K562 (cell line): ENCODE data around the gene GPS2. TPM values are rescaled to one million over a fixed set of nuclear protein-coding genes. Genes with fewer than 3 reads are reported as not detected.

Experiments
- ATAC-seq: fragments of 200-7000 bp; cut with Tn5 transposase; 3 replicates; pipeline ENCODE4 v1.9.1; 2020; ENCODE audit warnings: moderate library complexity
- BruUV-seq: library from RNA; stranded (reverse); fragments of 400-500 nt; replicated peaks from 2 replicates; lab custom pipeline; 2021; lab: Mats Ljungman, UMichigan
- CTCF ChIA-PET: fragments of 300-600 bp; formaldehyde crosslinking; extraction: SDS; loops from one replicate; lab custom pipeline; 2021; ENCODE audit warnings: low intra/inter-chr PET ratio; lab: Yijun Ruan, JAX
- POLR2A ChIA-PET: fragments of 300-600, 350-650 bp; sonication (Branson Sonifier 250); formaldehyde crosslinking; extraction: SDS; loops from one replicate; lab custom pipeline; 2021; ENCODE audit warnings: antibody characterized with exemption, inconsistent platforms; lab: Yijun Ruan, JAX
- DNase-seq, 4 experiments: peaks; one replicate each; pipeline versions ENCODE4 v3.0.0 to v3.0.0-alpha.2; 2011 to 2018; ENCODE audit warnings: low spot score in 3 of 4, mixed read lengths in 3 of 4; ENCODE audit errors: extremely low read depth in 1 of 4
- FAIRE-seq: peaks from 2 replicates; lab custom pipeline; 2011; peaks lifted over from hg19 to GRCh38; lab: Jason Lieb, UNC
- H2AFZ ChIP-seq: 2 replicates; pipeline ENCODE4 v1.6.0; 2011; ENCODE audit warnings: low read depth, low read length, control low read depth, inconsistent platforms
- H3K27ac ChIP-seq: fragments of 200-600 bp; 3 replicates; pipeline ENCODE4 v1.8.0; 2011; ENCODE audit warnings: low read depth, mild to moderate bottlenecking, control low read depth, inconsistent platforms, low read length, moderate library complexity, mixed read lengths; ENCODE audit errors: extremely low read depth
- H3K27me3 ChIP-seq, 2 experiments: fragments of 300-600 bp in 1 of 2; 2 replicates in 1 of 2; 3 replicates in 1 of 2; pipeline versions ENCODE4 v1.6.0 to v1.8.0; 2011; ENCODE audit warnings: inconsistent platforms in 2 of 2, low read length in 2 of 2, mild to moderate bottlenecking in 1 of 2, mixed read lengths in 1 of 2, moderate library complexity in 1 of 2; ENCODE audit not compliant: control insufficient read depth in 2 of 2, insufficient read depth in 2 of 2
- H3K36me3 ChIP-seq: fragments of 300-600 bp; 3 replicates; pipeline ENCODE4 v1.8.0; 2011; ENCODE audit warnings: mild to moderate bottlenecking, low read length, inconsistent platforms; ENCODE audit not compliant: control insufficient read depth, insufficient read depth
- H3K4me1 ChIP-seq, 2 experiments: fragments of 200-600 bp in 1 of 2; replicated peaks in 1 of 2; 2 replicates in 1 of 2; 3 replicates in 1 of 2; pipeline versions ENCODE4 v1.5.1 to v1.8.0; 2011; ENCODE audit warnings: inconsistent platforms in 2 of 2, low read length in 2 of 2, mild to moderate bottlenecking in 1 of 2, mixed read lengths in 1 of 2, moderate library complexity in 1 of 2; ENCODE audit not compliant: control insufficient read depth in 2 of 2, insufficient read depth in 2 of 2
- H3K4me2 ChIP-seq: 2 replicates; pipeline ENCODE4 v1.6.1; 2011; ENCODE audit warnings: low read length, control low read depth, inconsistent platforms, mixed read lengths; ENCODE audit not compliant: insufficient read depth
- H3K4me3 ChIP-seq: fragments of 200-600 bp; sonication (generic), shearing (Covaris generic); 2 replicates; pipeline ENCODE4 v1.5.1; 2016; ENCODE audit warnings: control low read depth, inconsistent platforms
- H3K79me2 ChIP-seq: fragments of 200-600 bp; 3 replicates; pipeline ENCODE4 v1.8.0; 2011; ENCODE audit warnings: low read length, inconsistent platforms; ENCODE audit not compliant: control insufficient read depth, insufficient read depth
- H3K9ac ChIP-seq, 2 experiments: 2 replicates each; pipeline versions ENCODE4 v1.6.0 to v1.6.1; 2011; ENCODE audit warnings: low read depth in 2 of 2, low read length in 2 of 2, control low read depth in 1 of 2, inconsistent platforms in 1 of 2, mild to moderate bottlenecking in 1 of 2, mixed read lengths in 1 of 2; ENCODE audit not compliant: insufficient read depth in 1 of 2
- H3K9me1 ChIP-seq: one replicate; pipeline ENCODE4 v1.6.0; 2011; ENCODE audit warnings: inconsistent platforms, mild to moderate bottlenecking, low read length, moderate library complexity; ENCODE audit not compliant: control insufficient read depth, insufficient read depth
- H3K9me3 ChIP-seq: replicated peaks from 2 replicates; pipeline ENCODE4 v1.5.1; 2011; ENCODE audit warnings: low read depth, low read length, inconsistent platforms; ENCODE audit not compliant: control insufficient read depth, insufficient read depth
- H4K20me1 ChIP-seq: replicated peaks from 2 replicates; pipeline ENCODE4 v1.6.1; 2011; ENCODE audit warnings: low read length, inconsistent platforms, mixed read lengths; ENCODE audit not compliant: control insufficient read depth, insufficient read depth
- BRF1 ChIP-seq: IDR thresholded peaks from 3 replicates; pipeline ENCODE4 v1.6.1; 2011; ENCODE audit warnings: borderline replicate concordance, mild to moderate bottlenecking; ENCODE audit not compliant: insufficient read length; ENCODE audit errors: extremely low read depth
- CTCF ChIP-seq, 3 experiments: IDR thresholded peaks in 2 of 3; conservative IDR thresholded peaks in 1 of 3; 2 replicates each; pipeline ENCODE4 v1.5.1; 2011 to 2012; ENCODE audit warnings: low read length in 3 of 3, mild to moderate bottlenecking in 3 of 3, control low read depth in 2 of 3, improper control_type of control experiment in 1 of 3, inconsistent platforms in 1 of 3, low read depth in 1 of 3, mixed read lengths in 1 of 3, moderate library complexity in 1 of 3; ENCODE audit not compliant: insufficient read depth in 2 of 3
- KAT8 ChIP-seq: fragments of 450-650 bp; IDR thresholded peaks from 2 replicates; pipeline ENCODE4 v1.6.1; 2016; ENCODE audit warnings: low read depth, mild to moderate bottlenecking
- NR2F6 ChIP-seq: fragments of 450-650 bp; formaldehyde crosslinking; IDR thresholded peaks from 2 replicates; pipeline ENCODE4 v1.4.0; 2020; ENCODE audit warnings: mild to moderate bottlenecking
- XRCC4 ChIP-seq: IDR thresholded peaks from one replicate; pipeline ENCODE4 v1.6.1; 2011; ENCODE audit not compliant: insufficient read depth, insufficient read length; ENCODE audit errors: extremely low read depth
- whole genome bisulfite sequencing: fragments of 100-300 bp; shearing (Covaris generic); methylation state at CpG from one replicate; pipeline ENCODE4 v1.1.6; 2016; ENCODE audit warnings: low coverage, mixed read lengths; ENCODE audit not compliant: insufficient coverage; ENCODE audit errors: missing lambda C conversion rate; 5-methylcytosine and 5-hydroxymethylcytosine counted together
- in situ Hi-C: fragments of 300-500 bp; cut with MboI; formaldehyde crosslinking; loops from 4 replicates; pipeline ENCODE4 v1.15.0; 2018; ENCODE audit warnings: inconsistent platforms, mixed read lengths
- intact Hi-C: fragments of 100-400 bp; cut with micrococcal nuclease; formaldehyde crosslinking; loops from 2 replicates; pipeline ENCODE4 v1.14.2; 2022
- polyA plus RNA-seq, 8 experiments: library from polyadenylated mRNA; depleted of rRNA in 4 of 8; stranded (reverse) in 5 of 8; unstranded in 3 of 8; fragments of >200 nt; fragmentation: Nextera tagmentation in 2 of 8; fragmentation: Illumina TruSeq in 1 of 8; extraction: Ambion mirVana in 2 of 8; extraction: Trizol in 1 of 8; gene quantifications; 2 replicates each; pipeline versions ENCODE4 v1.2.1 to v1.2.3, GENCODE V29; 2011 to 2014; ENCODE audit warnings: inconsistent platforms in 1 of 8, missing spikeins in 1 of 8
- total RNA-seq, 7 experiments: library from RNA; depleted of rRNA in 6 of 7; stranded (reverse); fragments of >200 nt in 6 of 7; fragmentation: Illumina TruSeq in 2 of 7; extraction: Trizol in 2 of 7; gene quantifications; 2 replicates each; pipeline versions ENCODE4 v1.2.1 to v1.2.3, GENCODE V29; 2011 to 2021; ENCODE audit warnings: low replicate concordance in 1 of 7

The GPS2 gene
- total and polyA plus RNA-seq, 9 of the 15 experiments (the other 6 are each of a cell fraction or from before 2014, with no cell fraction given), result 18.3 to 75.7 (median 37.0) TPM

- no peaks in the 10 kb centered on the region for H3K9me1 ChIP-seq
- no peak overlapping the region for H3K4me2 ChIP-seq
- no peak overlapping the region for H3K27ac ChIP-seq
- no peak overlapping the region for H2AFZ ChIP-seq
- ATAC-seq, result no peak
- H3K9me3 ChIP-seq, result no peaks in the 10 kb centered on the region
- no peak for DNase-seq
- FAIRE-seq, result no peak
- no peaks in the 10 kb centered on the region for H3K27me3 ChIP-seq
- in situ Hi-C loops, result no loop called here
- 79% methylated on average over 3 of the region's 3 CpGs for WGBS
- peaks cover 66% of the 10 kb centered on the region; the same call in 2 of the 3 replicates for H3K36me3 ChIP-seq
- H3K4me3 ChIP-seq, result no peak overlapping the region
- intact Hi-C loops, result no loop called here
- no peak for TF ChIP-seq KAT8
- TF ChIP-seq NR2F6 (CRISPR knock-in tag), result no peak
- TF ChIP-seq CTCF (IDR thresholded peaks at IDR 0.05 in 2 of 3, conservative IDR thresholded peaks at IDR 0.05 in 1 of 3; ENCODE audit: insufficient read depth in 2 of 3, low read depth in 1 of 3, low read length in 3 of 3), result 0 out of 6 replicates have a peak, but pooled peaks of 1 of the 3 experiments have one; percentile 5
- TF ChIP-seq XRCC4, result no peak
- TF ChIP-seq BRF1, result no peak
- H4K20me1 ChIP-seq, result no peaks in the 10 kb centered on the region
- peaks cover 0 to 23% of the 10 kb centered on the region in 2 experiments; a peak in 3 of 5 replicates for H3K4me1 ChIP-seq
- ChIA-PET CTCF (interaction anchor here (1.2 to 2.4 kb wide), 2 partner anchors 21 to 236 kb away, joined by 3 to 13 read pairs; no protein-coding TSS in a partner anchor), POLR2A (no interaction called here)
- peaks cover 16% of the 10 kb centered on the region for H3K79me2 ChIP-seq
- no TSS peak for BruUV-seq
- H3K9ac ChIP-seq, result peak overlapping the region in 1 of 2 experiments; percentile 43; a peak in 1 of 4 replicates
These were observed 9.2 kb upstream of the GPS2 start for GRCh38 chr17:7324438-7324779.
